ENCODE results near the gene SLC3A2. TPM values are rescaled to one million over a fixed set of nuclear protein-coding genes. Genes with fewer than 3 reads are reported as not detected.

SLC3A2 gene
- total and polyA plus RNA-seq, 2 of the 13 experiments (the other 11 are each of a cell fraction or from before 2014, with no cell fraction given) = 213 to 226 TPM

GRCh38 chr11:62856333-62856895 lies 24.3 kb upstream of the SLC3A2 start (continued):
- TF ChIP-seq SYNCRIP (IDR thresholded peaks at IDR 0.05; ENCODE audit: insufficient read depth, low read depth, low read length) (no peak), ZNF629 (CRISPR knock-in tag; conservative IDR thresholded peaks at IDR 0.05) (no peak), ZBTB21 (CRISPR knock-in tag; IDR thresholded peaks at IDR 0.05) (no peak), ZNF724P (CRISPR knock-in tag; IDR thresholded peaks at IDR 0.05; ENCODE audit: borderline replicate concordance) (no peak), SP4 (CRISPR knock-in tag; IDR thresholded peaks at IDR 0.05) (no peak), ZNF720 (CRISPR knock-in tag; IDR thresholded peaks at IDR 0.05) (no peak), FIP1L1 (IDR thresholded peaks at IDR 0.05; ENCODE audit: borderline replicate concordance, insufficient read depth, low read depth, low read length) (no peak), ATF7 (IDR thresholded peaks at IDR 0.05) (no peak), ATF7 (CRISPR knock-in tag; IDR thresholded peaks at IDR 0.05) (no peak), SRSF1 (optimal IDR thresholded peaks at IDR 0.05; ENCODE audit: low read depth, low read length) (no peak), ARID3A (IDR thresholded peaks at IDR 0.05; ENCODE audit: low read depth, low read length) (no peak), SIX4 (CRISPR knock-in tag; IDR thresholded peaks at IDR 0.05) (no peak), KLF6 (CRISPR knock-in tag; IDR thresholded peaks at IDR 0.05) (no peak), ZNF136 (CRISPR knock-in tag; IDR thresholded peaks at IDR 0.05; ENCODE audit: low read depth) (no peak), ZNF615 (CRISPR knock-in tag; IDR thresholded peaks at IDR 0.05; ENCODE audit: borderline replicate concordance) (no peak), ZNF7 (CRISPR knock-in tag; IDR thresholded peaks at IDR 0.05) (no peak)
- TF ChIP-seq, protein P1, sequence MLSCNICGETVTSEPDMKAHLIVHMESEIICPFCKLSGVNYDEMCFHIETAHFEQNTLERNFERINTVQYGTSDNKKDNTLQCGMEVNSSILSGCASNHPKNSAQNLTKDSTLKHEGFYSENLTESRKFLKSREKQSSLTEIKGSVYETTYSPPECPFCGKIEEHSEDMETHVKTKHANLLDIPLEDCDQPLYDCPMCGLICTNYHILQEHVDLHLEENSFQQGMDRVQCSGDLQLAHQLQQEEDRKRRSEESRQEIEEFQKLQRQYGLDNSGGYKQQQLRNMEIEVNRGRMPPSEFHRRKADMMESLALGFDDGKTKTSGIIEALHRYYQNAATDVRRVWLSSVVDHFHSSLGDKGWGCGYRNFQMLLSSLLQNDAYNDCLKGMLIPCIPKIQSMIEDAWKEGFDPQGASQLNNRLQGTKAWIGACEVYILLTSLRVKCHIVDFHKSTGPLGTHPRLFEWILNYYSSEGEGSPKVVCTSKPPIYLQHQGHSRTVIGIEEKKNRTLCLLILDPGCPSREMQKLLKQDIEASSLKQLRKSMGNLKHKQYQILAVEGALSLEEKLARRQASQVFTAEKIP (CRISPR knock-in tag; IDR thresholded peaks at IDR 0.05; ENCODE audit: borderline replicate concordance) = no peak
- TF ChIP-seq, protein P2, sequence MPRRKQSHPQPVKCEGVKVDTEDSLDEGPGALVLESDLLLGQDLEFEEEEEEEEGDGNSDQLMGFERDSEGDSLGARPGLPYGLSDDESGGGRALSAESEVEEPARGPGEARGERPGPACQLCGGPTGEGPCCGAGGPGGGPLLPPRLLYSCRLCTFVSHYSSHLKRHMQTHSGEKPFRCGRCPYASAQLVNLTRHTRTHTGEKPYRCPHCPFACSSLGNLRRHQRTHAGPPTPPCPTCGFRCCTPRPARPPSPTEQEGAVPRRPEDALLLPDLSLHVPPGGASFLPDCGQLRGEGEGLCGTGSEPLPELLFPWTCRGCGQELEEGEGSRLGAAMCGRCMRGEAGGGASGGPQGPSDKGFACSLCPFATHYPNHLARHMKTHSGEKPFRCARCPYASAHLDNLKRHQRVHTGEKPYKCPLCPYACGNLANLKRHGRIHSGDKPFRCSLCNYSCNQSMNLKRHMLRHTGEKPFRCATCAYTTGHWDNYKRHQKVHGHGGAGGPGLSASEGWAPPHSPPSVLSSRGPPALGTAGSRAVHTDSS (CRISPR knock-in tag; conservative IDR thresholded peaks at IDR 0.05) = no peak
- TF ChIP-seq, protein P3, sequence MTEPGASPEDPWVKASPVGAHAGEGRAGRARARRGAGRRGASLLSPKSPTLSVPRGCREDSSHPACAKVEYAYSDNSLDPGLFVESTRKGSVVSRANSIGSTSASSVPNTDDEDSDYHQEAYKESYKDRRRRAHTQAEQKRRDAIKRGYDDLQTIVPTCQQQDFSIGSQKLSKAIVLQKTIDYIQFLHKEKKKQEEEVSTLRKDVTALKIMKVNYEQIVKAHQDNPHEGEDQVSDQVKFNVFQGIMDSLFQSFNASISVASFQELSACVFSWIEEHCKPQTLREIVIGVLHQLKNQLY (CRISPR knock-in tag; IDR thresholded peaks at IDR 0.05) = no peak
